Measurements from ENCODE around the gene RAB40A. TPM values are rescaled to one million over a fixed set of nuclear protein-coding genes. Genes with fewer than 3 reads are reported as not detected.
A peak's percentile ranks its signal among the peaks of the same experiment; 100 is the strongest.
"Not testable (repeated sequence)": the region's sequence is repeated elsewhere in the genome, so short reads cannot be mapped to it uniquely, and the experiment has no call there.

RAB40A gene
- total RNA-seq, 2 experiments from 2014 or later = 0.18 to 0.58 TPM

- Mint-ChIP-seq H3K27me3 (no peaks in the 10 kb centered on the region), H3K9me3 (no peaks in the 10 kb centered on the region), H3K4me3 (peak overlapping the region; percentile 80), H3K4me1 (ENCODE audit: low read depth) (peaks cover 11% of the 10 kb centered on the region), H3K36me3 (ENCODE audit: low read depth) (no peaks in the 10 kb centered on the region), H3K27ac (peak overlapping the region; percentile 49)
- TF ChIP-seq, protein P1, sequence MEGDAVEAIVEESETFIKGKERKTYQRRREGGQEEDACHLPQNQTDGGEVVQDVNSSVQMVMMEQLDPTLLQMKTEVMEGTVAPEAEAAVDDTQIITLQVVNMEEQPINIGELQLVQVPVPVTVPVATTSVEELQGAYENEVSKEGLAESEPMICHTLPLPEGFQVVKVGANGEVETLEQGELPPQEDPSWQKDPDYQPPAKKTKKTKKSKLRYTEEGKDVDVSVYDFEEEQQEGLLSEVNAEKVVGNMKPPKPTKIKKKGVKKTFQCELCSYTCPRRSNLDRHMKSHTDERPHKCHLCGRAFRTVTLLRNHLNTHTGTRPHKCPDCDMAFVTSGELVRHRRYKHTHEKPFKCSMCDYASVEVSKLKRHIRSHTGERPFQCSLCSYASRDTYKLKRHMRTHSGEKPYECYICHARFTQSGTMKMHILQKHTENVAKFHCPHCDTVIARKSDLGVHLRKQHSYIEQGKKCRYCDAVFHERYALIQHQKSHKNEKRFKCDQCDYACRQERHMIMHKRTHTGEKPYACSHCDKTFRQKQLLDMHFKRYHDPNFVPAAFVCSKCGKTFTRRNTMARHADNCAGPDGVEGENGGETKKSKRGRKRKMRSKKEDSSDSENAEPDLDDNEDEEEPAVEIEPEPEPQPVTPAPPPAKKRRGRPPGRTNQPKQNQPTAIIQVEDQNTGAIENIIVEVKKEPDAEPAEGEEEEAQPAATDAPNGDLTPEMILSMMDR (IDR thresholded peaks at IDR 0.05) = peak; percentile 42
- ChIA-PET POLR2A (no interaction called here), CTCF (interaction anchor here (0.8 to 2.2 kb wide), 21 partner anchors 10 to 263 kb away, joined by 3 to 12 read pairs (median 4); partner anchors contain the start of genes BEX3 and TCEAL9)
- peak; percentile 74 for ATAC-seq
- intact Hi-C loops (cut with micrococcal nuclease) = loop anchor here (5.0 kb wide), 2 partner anchors 122 to 252 kb away; no protein-coding TSS in a partner anchor
- DNase-seq = peak; percentile 40
Measured at GRCh38 chrX:103464072-103464773, 55.1 kb downstream of the RAB40A start.

DNA sequence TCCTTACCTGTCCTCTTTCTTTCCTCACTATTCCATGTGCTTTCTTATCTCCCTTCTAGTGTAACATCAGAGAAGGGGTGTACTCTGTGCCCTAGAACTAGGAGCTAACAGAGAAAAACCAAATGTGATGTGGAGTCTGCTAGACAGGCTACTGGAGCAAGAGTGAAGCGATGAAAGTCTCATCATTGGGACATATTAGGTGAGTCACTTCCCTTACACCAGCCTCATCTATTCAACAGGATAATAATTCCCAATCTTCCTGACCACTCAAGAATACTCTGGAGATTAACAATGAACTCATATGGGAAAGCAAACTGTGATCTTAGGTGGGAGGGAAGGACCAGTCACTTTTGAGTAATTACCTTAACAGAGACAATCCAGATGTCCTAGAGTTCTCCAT is 58.1 kb downstream of the RAB40A start:
- TF ChIP-seq, protein P1 (IDR thresholded peaks at IDR 0.05) = no peak
- POLR2A ChIA-PET = no interaction called here
- peaks cover 11% of the 10 kb centered on the region for H3K4me1 Mint-ChIP-seq (ENCODE audit: low read depth)
- no peaks in the 10 kb centered on the region for H3K9me3 Mint-ChIP-seq
- intact Hi-C loops (cut with micrococcal nuclease) = loop anchor here (5.0 kb wide), 2 partner anchors 119 to 249 kb away; no protein-coding TSS in a partner anchor
- H3K27ac Mint-ChIP-seq = no peak overlapping the region
- CTCF ChIA-PET = no interaction called here
- H3K4me3 Mint-ChIP-seq = no peak overlapping the region
- ATAC-seq = no peak
- DNase-seq = no peak
- no peaks in the 10 kb centered on the region for H3K27me3 Mint-ChIP-seq
- no peaks in the 10 kb centered on the region for H3K36me3 Mint-ChIP-seq (ENCODE audit: low read depth)

DNA sequence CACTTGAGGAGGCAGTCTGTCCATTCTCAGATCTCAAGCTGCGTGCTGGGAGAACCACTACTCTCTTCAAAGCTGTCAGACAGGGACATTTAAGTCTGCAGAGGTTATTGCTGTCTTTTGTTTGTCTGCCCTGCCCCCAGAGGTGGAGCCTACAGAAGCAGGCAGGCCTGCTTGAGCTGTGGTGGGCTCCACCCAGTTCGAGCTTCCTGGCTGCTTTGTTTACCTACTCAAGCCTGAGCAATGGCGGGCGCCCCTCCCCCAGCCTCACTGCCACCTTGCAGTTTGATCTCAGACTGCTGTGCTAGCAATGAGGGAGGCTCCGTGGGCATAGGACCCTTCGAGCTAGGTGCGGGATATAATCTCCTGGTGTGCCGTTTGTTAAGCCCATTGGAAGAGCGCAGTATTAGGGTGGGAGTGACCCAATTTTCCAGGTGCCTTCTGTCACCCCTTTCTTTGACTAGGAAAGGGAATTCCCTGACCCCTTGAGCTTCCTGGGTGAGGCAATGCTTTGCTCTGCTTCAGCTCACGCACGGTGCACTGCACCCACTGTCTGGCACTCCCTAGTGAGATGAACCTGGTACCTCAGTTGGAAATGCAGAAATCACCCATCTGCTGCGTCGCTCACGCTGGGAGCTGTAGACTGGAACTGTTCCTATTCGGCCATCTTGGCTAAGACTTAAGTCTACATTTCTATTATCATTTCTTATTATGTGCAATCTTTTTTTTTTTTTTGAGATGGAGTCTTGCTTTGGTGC is 59.1 kb downstream of the RAB40A start:
- POLR2A ChIA-PET; H3K27ac Mint-ChIP-seq; H3K9me3 Mint-ChIP-seq; ATAC-seq; CTCF ChIA-PET; H3K27me3 Mint-ChIP-seq; H3K4me3 Mint-ChIP-seq; H3K36me3 Mint-ChIP-seq (ENCODE audit: low read depth): not testable (repeated sequence)
- peaks cover 11% of the 10 kb centered on the region for H3K4me1 Mint-ChIP-seq (ENCODE audit: low read depth)
- intact Hi-C loops (cut with micrococcal nuclease) = loop anchor here (5.0 kb wide), 2 partner anchors 118 to 248 kb away; no protein-coding TSS in a partner anchor
- peak; percentile 11 for DNase-seq

- intact Hi-C loops (cut with micrococcal nuclease) = no loop called here
- no peak for ATAC-seq
- POLR2A ChIA-PET = interaction anchor here (0.8 kb wide), 1 partner anchor 18 kb away, joined by 3 read pairs; no protein-coding TSS in a partner anchor
Measured at GRCh38 chrX:103453655-103454054, 65.6 kb downstream of the RAB40A start.

More at GRCh38 chrX:103453655-103454054, 65.6 kb downstream of the RAB40A start:
- Mint-ChIP-seq H3K36me3 (ENCODE audit: low read depth) (no peaks in the 10 kb centered on the region), H3K27ac (no peak overlapping the region), H3K4me1 (ENCODE audit: low read depth) (no peaks in the 10 kb centered on the region), H3K4me3 (no peak overlapping the region), H3K27me3 (no peaks in the 10 kb centered on the region), H3K9me3 (no peaks in the 10 kb centered on the region)
- CTCF ChIA-PET = no interaction called here
- DNase-seq = no peak
- TF ChIP-seq, protein P1 (IDR thresholded peaks at IDR 0.05) = no peak

Other genes starting within 250 kb of the RAB40A start
- not detected for gene TCEAL5, start 242.7 kb downstream of the RAB40A start, total RNA-seq
- gene BEX2, start 208.5 kb downstream of the RAB40A start, total RNA-seq = 10 to 100 TPM; 13.6 to 14.6 TPM
- not detected for gene TCEAL7, start 189.2 kb downstream of the RAB40A start, total RNA-seq
- 1 to 10 TPM; 6.8 to 7.5 TPM for gene TCEAL9, start 163.0 kb downstream of the RAB40A start, total RNA-seq
- gene BEX3, start 143.0 kb downstream of the RAB40A start, total RNA-seq = 10 to 100 TPM; 30.8 to 35.1 TPM
- 10 to 100 TPM; 15.8 to 18.7 TPM for gene TCEAL4, start 66.0 kb upstream of the RAB40A start, total RNA-seq
- 1 to 10 TPM; 5.6 to 7.9 TPM for gene TCEAL3, start 88.5 kb upstream of the RAB40A start, total RNA-seq
- 1 to 10 TPM; 6.5 to 7.7 TPM for gene TCEAL1, start 109.5 kb upstream of the RAB40A start, total RNA-seq
- gene MORF4L2, start 167.2 kb upstream of the RAB40A start, total RNA-seq = 100 to 1,000 TPM; 234 to 239 TPM
- gene TMEM31, start 191.4 kb upstream of the RAB40A start, total RNA-seq = 1 to 10 TPM in 1 of 2 experiments, under 1 TPM in 1; 0.52 to 1.1 TPM